HG03575 (cell line): ENCODE measurements around the gene SLC16A3.
"Not testable (repeated sequence)": the region's sequence is repeated elsewhere in the genome, so short reads cannot be mapped to it uniquely, and the experiment has no call there.

Experiments used
- ATAC-seq: cut with Tn5 transposase; IDR thresholded peaks from one replicate; pipeline ENCODE4 v1.9.1; 2021; ENCODE audit not compliant: unreplicated experiment, insufficient number of reproducible peaks, low FRiP score; ENCODE audit errors: extremely low read depth

Gene SLC16A3

DNA sequence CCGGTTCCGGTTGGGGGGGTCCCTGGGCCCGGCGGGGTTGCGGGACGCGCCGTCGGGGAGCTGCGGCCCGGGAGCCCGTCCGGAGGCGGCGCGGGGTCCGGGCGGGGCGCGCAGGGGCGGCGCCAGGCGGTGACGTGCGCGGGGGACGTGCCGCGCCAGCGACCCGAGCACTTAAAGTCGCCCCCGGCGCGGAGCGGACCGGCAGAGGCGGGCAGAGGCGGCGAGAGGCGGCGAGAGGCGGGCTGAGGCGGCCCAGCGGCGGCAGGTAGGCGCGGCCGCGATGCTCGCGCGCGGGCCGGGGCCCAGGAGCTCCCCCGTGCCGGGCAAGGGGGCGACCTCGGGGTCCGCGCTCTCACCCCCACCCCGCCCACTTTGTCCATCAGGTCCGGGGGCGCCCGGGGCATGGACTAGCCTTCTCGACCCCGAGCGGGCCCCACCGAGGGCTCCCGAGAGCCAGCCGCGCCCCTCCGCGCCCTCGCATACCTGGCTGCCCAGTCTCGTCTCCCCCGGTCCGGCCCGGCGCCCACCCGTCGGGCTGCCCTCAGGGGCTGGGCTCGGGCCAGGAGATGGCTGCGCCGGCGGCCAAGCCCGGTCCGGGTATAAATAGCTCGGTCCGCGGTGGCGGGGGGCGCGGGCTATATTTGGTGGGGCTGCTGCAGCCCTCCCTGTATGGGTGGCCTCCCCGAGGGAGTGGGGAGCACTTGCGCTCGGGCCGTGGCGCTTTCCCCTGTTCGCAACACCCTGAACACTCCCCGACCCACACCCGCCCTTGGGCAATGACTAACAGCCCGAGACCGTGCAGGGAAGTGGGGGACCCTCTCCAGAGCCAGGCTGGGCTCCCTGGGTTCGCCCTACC lies at the start of gene SLC16A3:
Gene SLC16A3 (plus strand): TSS at position 201 of the 856 bp plus-strand sequence. CDS start 6,967 bp downstream, outside the sequence.
- ATAC-seq: no peak

GRCh38 chr17:82179412-82179811 lies 49.4 kb upstream of the SLC16A3 start:
- ATAC-seq: no peak

- ATAC-seq: no peak
Observed at GRCh38 chr17:82179946-82180475, 48.8 kb upstream of the SLC16A3 start.

GRCh38 chr17:82180776-82181528 lies 47.9 kb upstream of the SLC16A3 start:
- ATAC-seq: no peak

DNA sequence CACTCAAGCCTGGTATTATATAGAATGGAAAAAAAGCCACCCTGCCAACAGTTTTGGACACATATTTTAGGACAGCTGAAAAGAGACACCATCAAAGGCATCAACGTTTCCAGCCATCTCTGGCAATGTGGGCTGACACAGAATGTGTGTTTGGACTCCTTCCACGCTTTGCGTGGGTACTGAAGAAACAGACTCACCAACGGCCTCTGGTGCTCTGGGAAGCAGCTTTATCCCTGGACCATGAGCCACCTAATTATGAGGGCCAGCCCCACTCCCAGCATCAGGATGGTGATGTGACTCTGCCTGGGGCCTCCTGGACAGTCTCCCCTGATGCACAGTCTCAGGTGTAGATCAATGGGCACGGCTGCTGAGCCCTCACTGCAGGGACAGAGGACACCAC lies 44.1 kb upstream of the SLC16A3 start:
- ATAC-seq: no peak

DNA sequence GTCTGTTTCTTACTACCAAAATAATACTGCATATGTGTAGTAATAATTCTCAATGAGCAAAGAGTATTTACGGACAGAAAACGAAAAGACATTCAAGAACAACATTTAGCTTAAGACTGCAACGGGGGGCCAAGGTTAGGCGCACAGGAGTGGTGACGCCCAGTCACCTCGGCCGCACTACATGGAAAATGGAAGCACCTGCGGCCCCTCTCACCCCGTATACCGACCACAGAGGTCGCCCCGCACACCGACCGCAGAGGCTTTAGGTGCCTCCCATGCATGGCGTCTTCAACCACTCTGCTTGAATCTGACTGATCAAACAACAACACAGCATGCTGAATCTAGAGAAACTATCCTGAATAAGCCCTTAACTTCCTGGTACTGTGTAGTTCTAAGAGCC lies 42.6 kb upstream of the SLC16A3 start:
- no peak for ATAC-seq

GRCh38 chr17:82187500-82187899 lies 41.3 kb upstream of the SLC16A3 start:
- no peak for ATAC-seq

DNA sequence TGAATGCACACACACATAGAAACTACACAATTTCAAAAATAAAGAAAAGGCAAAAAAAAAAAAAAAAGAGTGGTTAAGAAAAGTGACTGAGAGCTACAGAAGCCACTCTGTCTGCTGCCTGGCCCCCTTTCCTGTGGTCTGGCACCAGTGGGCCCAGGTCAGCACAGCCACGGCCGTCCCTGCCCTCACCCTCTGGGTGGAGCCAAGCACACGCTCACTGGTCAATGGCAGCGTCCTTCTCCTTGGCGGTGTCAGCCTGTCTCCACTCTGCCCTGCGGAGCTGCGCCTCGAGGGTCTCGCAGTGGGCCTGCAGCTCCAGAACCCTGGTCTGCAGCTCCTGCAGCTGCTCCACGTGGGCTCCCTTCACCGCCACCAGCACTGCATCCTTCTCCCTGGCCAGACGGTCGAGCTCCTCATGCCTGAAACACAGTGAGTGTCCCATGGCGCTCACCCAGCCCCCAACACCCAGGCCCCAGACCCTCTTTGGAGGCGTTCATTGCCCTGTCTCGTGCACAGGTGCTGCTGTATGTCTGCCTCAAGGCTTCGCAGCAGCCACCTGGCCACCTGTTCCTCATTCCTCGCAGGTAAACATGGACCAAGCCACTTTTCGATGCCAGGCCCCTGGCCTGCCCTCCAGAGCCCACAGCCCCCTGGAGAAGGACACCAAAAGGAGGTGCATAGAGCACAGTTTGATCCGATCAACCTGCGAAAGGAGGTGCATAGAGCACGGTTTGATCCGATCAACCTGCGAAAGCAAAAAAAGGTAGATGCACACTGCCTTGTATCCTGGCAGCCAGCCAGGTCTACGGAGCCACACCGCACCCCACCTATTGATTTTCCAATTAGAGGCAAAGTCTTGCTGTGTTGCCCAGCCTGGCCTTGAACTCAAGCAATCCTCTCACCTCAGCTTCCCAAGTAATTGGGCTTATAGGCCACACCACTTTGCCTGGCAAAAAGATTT lies 40.6 kb upstream of the SLC16A3 start:
- ATAC-seq: no peak

GRCh38 chr17:82193050-82193449 lies 35.8 kb upstream of the SLC16A3 start:
- ATAC-seq: not testable (repeated sequence)

DNA sequence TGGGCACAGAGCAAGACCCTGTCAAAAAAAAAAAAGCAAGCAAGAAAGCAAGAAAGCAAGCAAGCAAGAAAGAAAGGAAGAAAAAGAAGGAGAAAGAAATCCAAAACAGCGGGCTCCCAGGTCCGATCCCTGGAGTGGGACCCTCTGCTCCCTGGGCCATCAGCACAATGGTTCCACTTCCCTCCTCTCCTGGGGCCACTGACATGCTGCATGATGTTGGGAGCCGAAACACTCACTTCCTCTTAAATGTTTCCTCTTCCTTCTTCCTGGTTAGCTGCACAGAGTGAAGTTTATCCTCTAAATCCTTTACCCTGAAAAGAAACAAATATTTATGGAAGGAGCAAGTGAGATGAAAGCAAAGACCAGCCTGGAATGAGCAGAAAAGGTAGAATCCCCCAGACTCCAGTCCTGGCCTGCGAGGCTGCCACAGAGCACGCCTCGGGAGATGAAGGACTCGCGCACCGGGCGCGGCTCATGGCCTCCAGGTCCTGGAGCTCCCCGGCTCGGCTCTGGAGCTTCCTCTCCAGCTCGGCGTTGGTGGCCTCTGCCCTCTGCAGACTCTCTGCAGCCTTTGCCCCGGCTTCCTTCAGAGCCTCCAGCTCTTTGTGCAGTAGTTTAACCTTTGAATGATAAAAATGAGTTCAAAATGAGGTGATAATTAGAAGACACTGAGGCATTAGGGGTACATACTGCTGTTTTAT lies 35.2 kb upstream of the SLC16A3 start:
- no peak for ATAC-seq

- ATAC-seq: no peak
Observed at GRCh38 chr17:82194765-82195164, 34.1 kb upstream of the SLC16A3 start.

DNA sequence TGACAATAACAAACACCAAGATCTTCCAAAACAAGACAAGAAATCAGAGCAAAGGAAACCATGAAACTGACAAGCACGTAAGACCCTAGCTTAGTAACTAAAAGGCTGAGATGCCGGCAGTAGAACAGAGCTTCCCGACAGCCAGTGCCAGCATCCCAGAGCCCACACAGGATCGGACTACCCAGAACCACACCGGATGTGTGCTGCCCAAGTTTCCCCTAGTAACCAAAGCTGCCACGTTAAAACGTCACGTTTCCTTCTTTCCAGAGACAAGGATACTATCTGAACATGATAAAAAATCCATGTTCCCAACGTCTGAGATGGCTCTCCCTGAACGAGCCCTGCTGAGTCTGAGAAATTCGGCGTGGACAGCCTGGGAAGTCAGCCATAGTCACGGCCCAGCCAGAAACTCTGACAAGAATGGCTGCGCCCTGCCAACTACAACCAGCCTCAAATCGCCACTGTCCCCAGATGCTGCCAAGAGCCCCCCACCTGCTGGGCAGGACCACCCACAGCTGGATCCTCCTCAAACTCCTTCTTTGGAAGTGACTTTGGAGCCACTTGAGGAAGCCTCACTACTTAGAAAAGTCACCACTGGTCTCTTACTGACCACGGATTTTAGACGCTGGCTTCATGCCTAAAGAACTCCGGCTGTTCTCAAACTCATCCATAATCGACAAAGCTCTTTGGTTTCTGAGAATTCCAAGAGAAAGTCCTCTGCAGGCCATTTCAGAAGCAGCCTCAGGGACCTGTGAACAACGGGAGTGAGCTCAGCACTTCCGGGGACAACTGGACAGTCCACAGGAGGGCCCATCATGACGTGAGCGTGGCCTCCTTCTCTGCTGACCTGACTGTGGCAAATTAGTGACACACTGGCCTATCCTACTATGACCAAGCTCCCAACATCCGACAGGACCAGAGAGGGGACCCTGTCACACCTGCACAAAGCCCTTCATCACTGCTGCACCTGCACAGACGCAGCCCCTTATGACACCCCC lies 32.9 kb upstream of the SLC16A3 start:
- ATAC-seq: no peak

DNA sequence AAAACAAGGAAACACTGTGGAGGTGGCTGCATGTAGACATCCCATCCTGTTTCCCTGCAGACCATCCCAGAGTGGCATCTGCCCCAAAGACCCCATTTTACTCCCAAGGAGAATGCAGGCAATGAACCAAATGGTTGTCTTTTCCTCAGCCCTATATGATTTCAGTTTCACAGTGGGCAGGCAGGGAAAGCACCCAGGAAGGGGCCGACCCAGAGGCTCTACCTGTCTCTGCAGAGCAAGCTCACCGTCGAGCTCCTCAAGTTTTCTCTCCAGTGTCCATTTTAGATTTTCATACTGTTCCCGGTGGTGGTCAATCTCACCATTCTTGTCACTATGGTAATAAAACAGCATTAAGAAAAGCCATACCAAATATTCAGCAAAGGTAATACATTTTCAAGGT lies 30.8 kb upstream of the SLC16A3 start:
- ATAC-seq: no peak

DNA sequence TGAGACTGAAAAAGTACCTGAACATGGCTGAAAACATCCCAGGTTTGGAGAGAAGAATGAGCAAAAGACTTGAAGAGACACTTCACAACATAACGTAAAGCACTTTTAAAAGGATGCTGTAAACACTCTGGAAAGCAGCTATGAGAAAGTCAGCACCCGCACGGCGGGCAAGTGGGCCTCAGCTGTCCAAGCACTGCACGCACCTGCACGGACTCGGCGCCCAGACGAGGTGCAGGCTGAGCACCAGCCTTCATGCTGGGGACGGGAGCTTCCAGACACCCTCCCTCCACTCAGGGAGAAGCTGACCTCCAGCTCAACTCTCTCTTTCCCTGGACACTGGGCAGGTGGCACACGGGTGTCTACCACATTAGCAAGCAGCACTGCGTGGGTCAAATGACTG lies 29.3 kb upstream of the SLC16A3 start:
- ATAC-seq: no peak

- ATAC-seq: no peak
Observed at GRCh38 chr17:82200135-82200534, 28.7 kb upstream of the SLC16A3 start.

- no peak for ATAC-seq
Observed at GRCh38 chr17:82200743-82201497, 27.9 kb upstream of the SLC16A3 start.

GRCh38 chr17:82201498-82201910 lies 27.3 kb upstream of the SLC16A3 start:
- ATAC-seq: no peak
